Measurements from ENCODE around the gene DSCAML1. TPM values are rescaled to one million over a fixed set of nuclear protein-coding genes. Genes with fewer than 3 reads are reported as not detected.

The DSCAML1 gene
- total and polyA plus RNA-seq, 9 of the 15 experiments (the other 6 are each of a cell fraction or from before 2014, with no cell fraction given): not detected

DNA sequence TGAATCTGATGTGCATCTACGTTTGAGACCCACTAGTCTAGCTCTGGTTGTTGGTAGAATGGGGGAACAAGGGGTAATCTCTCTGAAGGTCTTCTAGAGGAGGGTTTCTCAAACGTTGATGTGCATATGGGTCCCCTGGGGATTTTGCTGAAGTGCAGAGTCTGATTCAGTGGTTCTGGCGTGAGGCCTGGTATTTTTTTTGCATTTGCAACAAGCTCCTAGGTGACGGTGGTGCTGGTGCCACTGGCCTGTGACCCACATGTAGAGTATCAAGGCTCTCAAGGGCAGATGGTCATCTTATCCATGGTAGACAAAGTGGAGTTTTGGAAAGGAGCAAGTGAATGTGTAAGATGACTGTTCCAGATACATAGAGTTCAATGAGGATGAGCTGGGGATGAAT lies 372.2 kb downstream of the DSCAML1 start:
- Histone ChIP-seq H2AFZ (ENCODE audit: low read depth, low read length) (no peak overlapping the region), H3K4me2 (ENCODE audit: insufficient read depth, low read length) (no peak overlapping the region), H3K9me1 (ENCODE audit: control insufficient read depth, insufficient read depth, low read length) (no peaks in the 10 kb centered on the region), H3K27ac (ENCODE audit: extremely low read depth, low read depth, low read length) (no peak overlapping the region), H4K20me1 (replicated peaks; ENCODE audit: control insufficient read depth, insufficient read depth, low read length) (peaks cover 23% of the 10 kb centered on the region), H3K79me2 (ENCODE audit: control insufficient read depth, insufficient read depth, low read length) (no peaks in the 10 kb centered on the region), H3K9ac (ENCODE audit: insufficient read depth in 1 of 2, low read depth in 2 of 2, low read length in 2 of 2) (no peak overlapping the region), H3K4me3 (no peak overlapping the region), H3K27me3 (ENCODE audit: control insufficient read depth in 2 of 2, insufficient read depth in 2 of 2, low read length in 2 of 2) (peaks cover 43 to 75% of the 10 kb centered on the region in 2 experiments), H3K36me3 (ENCODE audit: control insufficient read depth, insufficient read depth, low read length) (no peaks in the 10 kb centered on the region), H3K9me3 (replicated peaks; ENCODE audit: control insufficient read depth, insufficient read depth, low read depth, low read length) (no peaks in the 10 kb centered on the region), H3K4me1 (replicated peaks in 1 of 2; ENCODE audit: control insufficient read depth in 2 of 2, insufficient read depth in 2 of 2, low read length in 2 of 2) (peaks cover 0 to 5% of the 10 kb centered on the region in 2 experiments; a peak in 3 of 5 replicates)
- in situ Hi-C loops (cut with MboI) (loop anchor here (10.0 kb wide), 1 partner anchor 630 kb away; no protein-coding TSS in a partner anchor), intact Hi-C loops (cut with micrococcal nuclease) (loop anchor here (10.0 kb wide), 1 partner anchor 520 kb away; no protein-coding TSS in a partner anchor)
- ChIA-PET CTCF (ENCODE audit: low intra/inter-chr PET ratio) (interaction anchor here (1.2 kb wide), 1 partner anchor 385 kb away, joined by 4 read pairs; no protein-coding TSS in a partner anchor), POLR2A (interaction anchor here (1.3 to 1.4 kb wide), 2 partner anchors 16 to 35 kb away, joined by 4 to 7 read pairs; no protein-coding TSS in a partner anchor)
- no peak for FAIRE-seq
- no peak for ATAC-seq
- TF ChIP-seq DACH1 (IDR thresholded peaks at IDR 0.05; ENCODE audit: partially characterized antibody): no peak
- no peak for TF ChIP-seq U2AF1 (optimal IDR thresholded peaks at IDR 0.05; ENCODE audit: low read depth, low read length)
- no peak for TF ChIP-seq KAT8 (IDR thresholded peaks at IDR 0.05; ENCODE audit: low read depth)
- TF ChIP-seq ZC3H11A (IDR thresholded peaks at IDR 0.05; ENCODE audit: low read depth, low read length): no peak
- no peak for TF ChIP-seq ZNF740 (CRISPR knock-in tag; IDR thresholded peaks at IDR 0.05)
- no peak for TF ChIP-seq ZNF740 (tag; IDR thresholded peaks at IDR 0.05)
- no peak for TF ChIP-seq ZBED1 (IDR thresholded peaks at IDR 0.05)
- TF ChIP-seq RBBP5 (IDR thresholded peaks at IDR 0.05; ENCODE audit: borderline replicate concordance, insufficient read depth, low read length, poor library complexity, severe bottlenecking): no peak
- no peak for TF ChIP-seq FOXM1 (IDR thresholded peaks at IDR 0.05; ENCODE audit: low read depth)
- TF ChIP-seq FOXM1 (CRISPR knock-in tag; IDR thresholded peaks at IDR 0.05; ENCODE audit: low read depth): no peak
- no peak for TF ChIP-seq ZNF778 (CRISPR knock-in tag; IDR thresholded peaks at IDR 0.05)
- BruUV-seq (replicated peaks): no TSS peak
- no peak for DNase-seq (ENCODE audit: extremely low read depth in 1 of 4, low spot score in 3 of 4)
- WGBS (ENCODE audit: insufficient coverage, low coverage, missing lambda C conversion rate): 0% methylated on average over 4 of the region's 4 CpGs

Measured in K562 (cell line).